Dermis microvascular lymphatic vessel endothelial cell (primary cell): ENCODE results near the gene BCAS3. TPM values are rescaled to one million over a fixed set of nuclear protein-coding genes. Genes with fewer than 3 reads are reported as not detected.
"Not testable (repeated sequence)": the region's sequence is repeated elsewhere in the genome, so short reads cannot be mapped to it uniquely, and the experiment has no call there.

Experiments used
- DNase-seq, 2 donors: peaks; one replicate each; pipeline versions ENCODE4 v3.0.0 to v3.0.0-alpha.2; 2010; ENCODE audit warnings: low read depth in 2 of 2
- total RNA-seq: library from RNA; depleted of rRNA; stranded (reverse); fragments of >200 nt; gene quantifications from 2 replicates; pipeline ENCODE4 v1.2.1, GENCODE V29; 2014

Gene BCAS3
- total RNA-seq, 1 donor from 2014 or later: 11.3 TPM

- no peak for DNase-seq
These were observed 66.8 kb downstream of the BCAS3 start for GRCh38 chr17:60744355-60744966.

DNA sequence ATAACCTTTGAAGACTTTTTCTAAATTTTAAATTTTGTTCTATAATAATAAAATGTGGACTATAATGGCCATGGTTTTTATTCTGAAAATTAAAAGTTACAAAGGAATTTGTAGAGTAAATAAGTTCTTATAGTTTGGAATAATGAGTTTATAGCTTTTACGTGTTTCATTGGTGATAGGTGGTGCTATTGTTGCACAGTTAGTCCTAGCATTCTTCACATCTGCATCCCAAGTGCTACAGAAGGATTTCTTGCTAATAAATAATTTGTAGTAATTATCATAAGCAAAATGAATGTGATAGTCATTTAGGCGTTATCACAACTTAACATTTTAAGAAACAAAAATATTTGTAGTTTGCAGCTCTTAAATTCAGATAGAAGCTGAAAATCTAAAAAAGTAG is 67.9 kb downstream of the BCAS3 start:
- no peak for DNase-seq

DNA sequence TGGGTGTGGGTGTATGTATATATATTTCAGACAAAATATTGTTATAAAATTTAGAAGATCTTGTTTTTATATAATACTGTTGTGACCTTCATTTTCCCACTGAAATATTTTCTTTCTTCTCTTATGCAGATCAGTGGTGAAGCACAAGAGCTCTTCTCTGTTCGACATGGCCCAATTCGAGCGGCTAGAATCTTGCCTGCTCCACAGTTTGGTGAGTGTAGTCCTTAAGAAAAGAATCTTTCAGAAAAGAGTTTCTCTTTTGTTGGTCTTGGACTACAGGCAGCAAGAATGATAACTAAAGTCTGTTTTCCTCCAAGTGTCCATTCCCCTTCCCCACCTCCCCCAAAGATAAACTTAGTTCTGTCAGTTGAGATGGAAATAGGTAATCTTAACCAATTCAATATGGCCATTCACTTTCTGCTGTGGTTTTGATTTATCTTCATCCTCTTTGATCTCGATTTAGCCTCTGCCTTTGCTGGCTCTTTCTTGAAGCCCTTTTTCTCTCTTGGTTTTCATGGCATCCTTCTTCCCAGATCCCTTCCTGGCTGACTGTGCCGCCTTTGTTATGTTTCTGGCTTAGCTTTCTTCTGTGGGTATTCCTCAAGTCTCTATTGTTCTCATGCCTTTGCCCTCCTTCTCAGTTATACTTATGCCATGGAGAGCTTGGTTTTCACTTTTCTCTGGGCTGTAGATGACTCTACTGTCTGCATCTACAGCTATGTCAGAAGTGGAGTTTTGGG is 69.6 kb downstream of the BCAS3 start:
- no peak for DNase-seq

GRCh38 chr17:60748204-60748603 is 70.6 kb downstream of the BCAS3 start:
- DNase-seq: no peak

DNA sequence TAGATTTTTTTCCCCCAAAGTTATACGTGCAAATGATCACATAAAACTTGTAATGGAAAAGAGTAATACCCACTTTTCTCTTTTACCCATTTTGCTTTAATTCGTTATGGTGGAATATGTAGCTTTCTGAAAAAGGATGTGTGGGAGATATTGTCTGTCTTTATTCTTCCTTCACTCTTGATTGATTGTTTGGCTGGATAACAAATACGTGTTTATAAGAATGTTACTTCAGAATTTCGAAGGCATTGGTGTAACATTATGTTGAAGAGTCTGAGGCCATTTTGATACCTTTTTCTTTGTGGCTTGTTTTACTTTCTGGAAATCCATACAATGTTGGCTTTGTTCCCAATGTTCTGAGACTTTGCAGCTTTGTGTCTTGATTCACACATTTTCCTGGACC is 71.4 kb downstream of the BCAS3 start:
- DNase-seq: no peak

DNA sequence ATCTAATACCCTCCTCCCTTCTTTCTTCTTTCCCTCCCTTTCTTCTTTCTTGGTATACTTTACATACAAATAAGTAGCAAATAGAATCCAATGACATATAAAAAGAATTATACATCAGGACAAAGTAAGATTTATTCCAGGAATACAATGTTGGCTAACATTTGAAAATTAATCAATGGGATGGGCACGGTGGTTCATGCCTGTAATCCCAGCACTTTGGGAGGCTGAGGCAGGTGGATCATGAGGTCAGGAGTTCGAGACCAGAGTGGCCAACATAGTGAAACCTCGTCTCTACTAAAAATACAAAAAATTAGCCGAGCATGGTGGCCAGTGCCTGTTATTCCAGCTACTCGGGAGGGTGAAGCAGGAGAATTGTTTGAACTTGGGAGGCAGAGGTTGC is 72.1 kb downstream of the BCAS3 start:
- no peak for DNase-seq

DNA sequence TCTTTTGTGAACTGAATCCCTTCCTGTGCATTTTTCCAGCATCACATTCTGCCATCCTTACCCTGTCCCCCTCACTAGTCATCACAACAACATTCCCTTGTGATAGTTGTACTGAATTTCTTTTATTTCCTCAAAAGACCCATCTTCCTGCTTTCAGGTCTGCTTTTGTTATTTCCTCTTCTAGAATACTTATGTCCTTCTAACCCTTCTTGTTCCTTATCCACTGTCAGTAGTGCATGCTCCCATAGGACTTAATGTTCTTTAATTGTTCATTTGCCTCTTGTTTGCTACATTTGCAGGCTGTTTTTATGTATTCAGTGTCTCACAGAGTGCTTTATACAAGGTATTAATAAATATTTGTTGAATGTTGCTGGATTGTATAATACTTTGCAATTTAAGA is 73.0 kb downstream of the BCAS3 start:
- no peak for DNase-seq

- DNase-seq: no peak
These were observed 74.2 kb downstream of the BCAS3 start for GRCh38 chr17:60751884-60752283.

GRCh38 chr17:60752873-60753577 is 75.4 kb downstream of the BCAS3 start:
- no peak for DNase-seq

- no peak for DNase-seq
These were observed 76.5 kb downstream of the BCAS3 start for GRCh38 chr17:60754057-60754604.

DNA sequence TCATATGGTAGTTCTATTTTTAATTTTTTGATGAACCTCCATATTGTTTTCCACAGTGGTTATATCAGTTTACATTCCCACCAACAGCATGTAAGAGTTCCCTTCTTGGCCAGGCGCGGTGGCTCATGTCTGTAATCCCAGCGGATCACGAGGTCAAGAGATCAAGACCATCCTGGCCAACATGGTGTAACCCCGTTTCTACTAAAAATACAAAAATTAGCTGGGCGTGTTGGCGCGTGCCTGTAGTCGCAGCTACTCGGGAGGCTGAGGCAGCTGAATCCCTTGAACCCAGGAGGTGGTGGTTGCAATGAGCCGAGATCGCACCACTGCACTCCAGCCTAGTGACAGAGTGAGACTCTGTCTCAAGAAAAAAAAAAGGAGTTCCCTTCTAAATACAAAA is 79.1 kb downstream of the BCAS3 start:
- not testable (repeated sequence) for DNase-seq

GRCh38 chr17:60757437-60757836 is 79.8 kb downstream of the BCAS3 start:
- DNase-seq: no peak

DNA sequence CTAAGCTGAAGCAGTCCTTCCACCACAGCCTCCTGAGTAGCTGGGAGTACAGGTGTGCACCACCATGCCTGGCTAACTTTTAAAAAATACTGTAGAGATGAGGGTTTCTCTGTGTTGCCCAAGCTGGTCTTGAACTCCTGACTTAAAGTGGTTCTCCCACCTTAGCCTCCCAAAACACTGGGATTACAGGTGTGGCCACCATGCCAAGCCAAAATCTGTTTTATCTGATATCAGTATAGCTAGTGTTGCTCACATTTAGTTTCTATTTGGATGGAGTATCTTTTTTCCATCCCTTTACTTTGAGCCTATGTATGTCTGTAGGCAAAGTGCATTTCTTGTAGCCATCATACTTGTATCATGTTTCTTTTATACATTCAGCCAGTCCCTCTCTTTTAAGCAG is 82.1 kb downstream of the BCAS3 start:
- DNase-seq: no peak

- not testable (repeated sequence) for DNase-seq
These were observed 83.7 kb downstream of the BCAS3 start for GRCh38 chr17:60761301-60761700.

GRCh38 chr17:60766778-60767190 is 89.1 kb downstream of the BCAS3 start:
- DNase-seq: no peak

DNA sequence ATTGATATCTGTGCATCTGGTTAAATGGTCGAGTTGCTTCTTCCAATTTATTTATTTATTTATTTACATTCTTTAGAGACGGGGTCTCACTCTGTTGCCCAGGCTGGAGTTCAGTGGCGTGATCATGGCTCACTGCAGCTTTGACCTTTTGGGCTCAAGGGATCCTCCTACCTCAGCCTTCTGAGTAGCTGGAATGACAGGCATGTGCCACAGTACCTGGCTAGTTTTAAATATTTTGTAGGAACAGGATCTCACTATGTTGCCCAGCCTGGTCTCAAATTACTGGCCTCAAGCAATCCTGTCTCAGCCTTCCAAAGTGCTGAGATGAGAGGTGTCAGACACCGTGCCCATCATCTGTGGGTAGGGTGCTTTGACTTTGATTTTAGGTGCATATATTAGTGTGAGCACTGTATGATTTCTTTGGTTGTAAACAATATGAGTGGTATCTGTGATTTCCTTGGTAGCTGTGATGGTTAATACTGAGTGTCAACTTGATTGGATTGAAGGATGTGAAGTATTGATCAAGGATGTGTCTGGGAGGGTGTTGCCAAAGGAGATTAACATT is 90.2 kb downstream of the BCAS3 start:
- DNase-seq: no peak

DNA sequence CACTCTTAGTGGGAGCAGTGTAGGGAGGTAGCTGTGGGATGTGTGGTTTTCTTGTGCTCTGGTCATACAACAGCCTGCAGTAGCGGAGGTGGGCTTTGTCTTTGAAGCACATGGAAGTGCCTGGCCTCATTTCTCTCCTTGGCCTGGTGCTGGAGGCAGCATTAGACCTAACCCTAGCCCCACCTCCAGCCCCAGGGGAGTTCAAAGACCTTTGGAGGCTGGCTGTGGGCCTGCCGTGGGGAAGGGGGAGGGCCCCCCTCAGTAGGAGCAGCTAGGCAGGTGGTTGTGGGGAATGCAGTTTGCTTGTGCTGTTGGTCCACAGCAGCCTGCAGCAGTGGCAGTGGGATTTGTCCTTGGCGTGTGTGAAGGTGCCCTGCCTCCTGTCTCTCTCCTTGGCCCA is 91.7 kb downstream of the BCAS3 start:
- no peak for DNase-seq

- DNase-seq: no peak
These were observed 93.3 kb downstream of the BCAS3 start for GRCh38 chr17:60770946-60771422.

- not testable (repeated sequence) for DNase-seq
These were observed 94.0 kb downstream of the BCAS3 start for GRCh38 chr17:60771621-60772020.

- no peak for DNase-seq
These were observed 95.9 kb downstream of the BCAS3 start for GRCh38 chr17:60773552-60773951.

DNA sequence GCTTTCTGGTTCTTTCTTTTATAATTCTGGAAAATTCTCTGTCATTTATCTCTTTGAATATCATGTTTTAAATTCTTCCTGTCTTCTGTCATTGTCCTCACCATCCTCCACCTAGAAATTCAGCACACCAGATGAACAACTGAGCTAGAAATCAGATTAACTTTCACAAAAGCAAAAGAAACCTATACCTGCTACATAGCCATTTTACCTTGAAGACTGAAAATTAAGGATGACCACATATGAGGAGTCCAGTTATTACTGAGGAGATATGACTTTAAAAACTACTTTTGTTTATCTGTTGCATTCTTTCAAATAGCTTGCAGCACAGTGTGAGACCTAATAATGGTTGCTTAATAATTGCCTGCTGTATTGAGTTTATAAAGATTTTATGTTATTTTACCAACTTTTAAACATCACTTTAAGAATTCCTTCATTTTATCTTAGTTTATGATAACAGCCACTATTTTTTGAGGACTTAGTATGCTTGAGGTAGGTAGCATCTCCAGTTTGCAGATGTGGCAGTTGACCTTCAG is 104.3 kb downstream of the BCAS3 start:
- no peak for DNase-seq

DNA sequence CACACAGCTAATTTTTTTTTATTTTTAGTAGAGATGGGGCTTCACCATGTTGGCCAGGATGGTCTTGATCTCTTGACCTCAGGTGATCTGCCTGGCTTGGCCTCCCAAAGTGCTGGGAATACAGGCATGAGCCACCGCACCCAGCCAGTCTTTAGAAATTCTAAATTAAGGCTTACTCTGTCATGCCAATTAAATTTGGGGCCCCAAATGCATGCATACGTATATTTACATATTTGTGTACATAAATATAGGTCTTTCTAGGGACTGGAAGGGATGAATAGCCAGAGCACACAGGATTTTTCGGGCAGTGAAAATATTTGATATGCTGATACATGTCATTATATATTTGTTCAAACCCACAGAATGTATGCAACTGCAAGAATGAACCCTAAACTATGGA is 105.1 kb downstream of the BCAS3 start:
- DNase-seq: no peak
